T-cell (primary cell): Measurements from ENCODE around the gene ANKDD1A. TPM values are rescaled to one million over a fixed set of nuclear protein-coding genes. Genes with fewer than 3 reads are reported as not detected.

ENCODE experiments used
- ATAC-seq, 4 experiments: fragments of 200-7000 bp in 3 of 4; fragments of 150-1000 bp in 1 of 4; cut with Tn5 transposase; replicated peaks in 1 of 4; 1 replicate in 3 of 4; 2 replicates in 1 of 4; pipeline ENCODE4 v1.10.0; 2021; ENCODE audit warnings: moderate library complexity in 3 of 4, mild to moderate bottlenecking in 2 of 4, moderate number of reproducible peaks in 1 of 4
- CTCF ChIA-PET, 2 donors: fragments of 300-600 bp; sonication (Branson Sonifier 250); formaldehyde crosslinking; loops; one replicate each; lab custom pipeline; 2022; ENCODE audit warnings: antibody characterized with exemption in 2 of 2; lab: Charles Lee
- POLR2A ChIA-PET, 2 donors: fragments of 300-600 bp; sonication (Branson Sonifier 250); formaldehyde crosslinking; loops; one replicate each; lab custom pipeline; 2022; ENCODE audit warnings: antibody characterized with exemption in 2 of 2; lab: Charles Lee
- DNase-seq, 35 experiments: peaks; one replicate each; pipeline versions ENCODE4 v3.0.0 to v3.0.0-alpha.2; 2013 to 2023
- H3K27ac ChIP-seq: one replicate; pipeline ENCODE4 v1.5.1; 2013; ENCODE audit warnings: low read length
- H3K27me3 ChIP-seq, 2 experiments: replicated peaks in 1 of 2; 1 replicate in 1 of 2; 2 replicates in 1 of 2; pipeline versions ENCODE4 v1.6.1 to v1.7.0; 2013; ENCODE audit warnings: low read length in 1 of 2, mixed read lengths in 1 of 2; ENCODE audit not compliant: control insufficient read depth in 2 of 2, insufficient read depth in 2 of 2; ENCODE audit errors: extremely low read depth in 1 of 2
- H3K36me3 ChIP-seq, 2 donors: 1 replicate in 1 of 2; 2 replicates in 1 of 2; pipeline versions ENCODE4 v1.6.1 to v1.7.0; 2013; ENCODE audit warnings: low read length in 1 of 2; ENCODE audit not compliant: control insufficient read depth in 2 of 2, insufficient read depth in 1 of 2; ENCODE audit errors: extremely low read depth in 1 of 2
- H3K4me1 ChIP-seq, 2 experiments: 1 replicate in 1 of 2; 2 replicates in 1 of 2; pipeline versions ENCODE4 v1.6.1 to v1.7.0; 2013; ENCODE audit warnings: low read length in 2 of 2, mixed read lengths in 1 of 2; ENCODE audit not compliant: insufficient read depth in 2 of 2, control insufficient read depth in 1 of 2; ENCODE audit errors: extremely low read depth in 1 of 2
- H3K4me3 ChIP-seq, 2 donors: 1 replicate in 1 of 2; 2 replicates in 1 of 2; pipeline versions ENCODE4 v1.5.1 to v1.7.0; 2013; ENCODE audit warnings: mild to moderate bottlenecking in 2 of 2, low read length in 1 of 2, moderate library complexity in 1 of 2; ENCODE audit not compliant: control insufficient read depth in 1 of 2; ENCODE audit errors: extremely low read depth in 1 of 2
- H3K9me3 ChIP-seq: 2 replicates; pipeline ENCODE4 v1.7.0; 2013
- H3K27ac Mint-ChIP-seq, 2 donors: one replicate each; pipeline ENCODE4 v1.8.0; 2020 to 2021; ENCODE audit warnings: mild to moderate bottlenecking in 2 of 2, mixed read lengths in 2 of 2
- H3K27me3 Mint-ChIP-seq, 2 donors: one replicate each; pipeline ENCODE4 v1.8.0; 2021 to 2022; ENCODE audit warnings: mixed read lengths in 2 of 2
- H3K36me3 Mint-ChIP-seq: one replicate; pipeline ENCODE4 v1.8.0; 2021; ENCODE audit warnings: mixed read lengths
- H3K4me1 Mint-ChIP-seq, 3 donors: one replicate each; pipeline ENCODE4 v1.8.0; 2020 to 2022; ENCODE audit warnings: mixed read lengths in 3 of 3, mild to moderate bottlenecking in 1 of 3
- H3K4me3 Mint-ChIP-seq, 3 donors: one replicate each; pipeline ENCODE4 v1.8.0; 2020 to 2022; ENCODE audit warnings: mild to moderate bottlenecking in 3 of 3, mixed read lengths in 3 of 3, moderate library complexity in 3 of 3
- H3K9me3 Mint-ChIP-seq, 3 donors: one replicate each; pipeline ENCODE4 v1.8.0; 2020 to 2022; ENCODE audit warnings: mixed read lengths in 3 of 3
- WGBS: methylation state at CpG from one replicate; pipeline ENCODE4 v1.1.5; 2013; ENCODE audit warnings: missing lambda C conversion rate; ENCODE audit not compliant: insufficient coverage; 5-methylcytosine and 5-hydroxymethylcytosine counted together
- total RNA-seq, 35 experiments: library from RNA in 6 of 35; stranded (reverse) in 6 of 35; fragments of 120-200 nt in 1 of 35; gene quantifications; one replicate each; pipeline versions ENCODE4 v1.2.1 to v1.2.4 and lab custom pipeline; 2013 to 2026

Gene ANKDD1A
- total RNA-seq, 5 donors from 2014 or later (not counting 1 experiment from before 2014, with no cell fraction given) = 1.7 to 13.4 (median 7.9) TPM

DNA sequence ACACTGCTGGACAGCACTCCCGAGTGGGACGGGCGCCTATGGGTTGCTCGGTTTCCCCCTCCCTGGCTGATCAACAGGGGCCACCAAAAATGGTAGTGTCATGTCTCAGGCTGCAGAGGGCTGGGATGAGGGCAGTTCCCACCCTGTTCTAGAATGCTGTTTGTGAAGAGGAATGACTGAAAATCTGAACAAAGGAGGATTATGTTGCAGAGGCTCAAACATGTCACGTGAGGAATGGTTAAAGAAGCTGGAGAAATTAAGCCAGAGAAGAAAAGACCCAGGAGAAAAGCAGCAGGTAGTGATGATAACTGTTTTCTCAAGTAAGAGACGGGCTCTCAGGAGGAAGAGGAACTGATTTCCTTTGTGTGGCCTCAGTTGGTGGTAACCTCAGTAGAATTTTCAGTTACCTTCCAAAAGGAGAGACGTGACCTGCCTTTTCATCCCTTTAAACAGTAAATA, 67.6 kb downstream of the ANKDD1A start:
- H3K4me3 Mint-ChIP-seq = no peak overlapping the region
- H3K4me1 Mint-ChIP-seq = peaks cover 5 to 7% (median 6%) of the 10 kb centered on the region in 3 donors
- Histone ChIP-seq H3K27me3 (no peaks in the 10 kb centered on the region), H3K9me3 (no peaks in the 10 kb centered on the region), H3K4me1 (no peaks in the 10 kb centered on the region), H3K27ac (no peak overlapping the region), H3K36me3 (peaks cover 4 to 49% of the 10 kb centered on the region in 2 donors), H3K4me3 (no peak overlapping the region)
- H3K27me3 Mint-ChIP-seq = no peaks in the 10 kb centered on the region
- ATAC-seq (no peak), DNase-seq (no peak)
- ChIA-PET POLR2A (interaction anchor here in 1 of 2 donors (0.7 kb wide), 1 partner anchor 10 kb away, joined by 3 read pairs; no protein-coding TSS in a partner anchor), CTCF (no interaction called here)
- H3K9me3 Mint-ChIP-seq = no peaks in the 10 kb centered on the region
- WGBS = 92% methylated on average over 5 of the region's 7 CpGs
- H3K36me3 Mint-ChIP-seq = peaks cover 43% of the 10 kb centered on the region
- no peak overlapping the region for H3K27ac Mint-ChIP-seq

DNA sequence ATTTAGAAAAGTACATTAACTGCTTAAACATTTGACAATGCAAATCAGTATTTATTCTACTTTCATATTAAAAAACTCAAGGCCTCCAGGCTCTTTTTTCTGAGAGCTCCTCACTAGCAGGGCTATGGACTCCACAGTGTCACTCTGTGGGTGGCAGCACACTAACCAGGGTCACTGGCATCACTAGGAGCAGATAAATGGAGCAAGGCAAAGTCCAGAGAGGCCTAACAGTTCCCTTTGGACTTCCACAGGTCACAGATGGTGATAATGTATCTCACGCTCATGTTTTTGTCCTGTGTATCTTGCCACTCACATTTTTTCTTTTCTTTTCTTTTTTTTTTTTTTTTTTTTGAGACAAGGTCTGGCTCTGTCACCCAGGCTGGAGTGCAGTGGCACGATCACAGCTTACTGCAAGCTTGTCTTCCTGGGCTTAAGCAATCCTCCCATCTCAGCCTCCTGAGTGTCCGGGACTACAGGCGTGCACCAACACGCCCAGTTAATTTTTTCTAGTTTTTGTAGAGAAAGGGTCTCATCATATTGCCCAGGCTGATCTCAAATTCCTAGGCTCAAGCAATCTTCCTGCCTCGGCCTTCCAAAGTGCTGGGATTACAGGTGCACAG, 70.2 kb downstream of the ANKDD1A start:
- Histone ChIP-seq H3K27ac (no peak overlapping the region), H3K36me3 (peaks cover 4 to 30% of the 10 kb centered on the region in 2 donors), H3K4me1 (peaks cover 0 to 4% of the 10 kb centered on the region in 2 experiments), H3K27me3 (no peaks in the 10 kb centered on the region), H3K9me3 (no peaks in the 10 kb centered on the region), H3K4me3 (no peak overlapping the region)
- no peak overlapping the region for H3K4me3 Mint-ChIP-seq
- H3K36me3 Mint-ChIP-seq = peaks cover 38% of the 10 kb centered on the region
- no peak for DNase-seq
- no peaks in the 10 kb centered on the region for H3K9me3 Mint-ChIP-seq
- WGBS = 88% methylated on average over 1 of the region's 6 CpGs
- peaks cover 11 to 24% (median 23%) of the 10 kb centered on the region in 3 donors for H3K4me1 Mint-ChIP-seq
- ATAC-seq = no peak
- no peak overlapping the region for H3K27ac Mint-ChIP-seq
- ChIA-PET CTCF (no interaction called here), POLR2A (no interaction called here)
- H3K27me3 Mint-ChIP-seq = no peaks in the 10 kb centered on the region

- Histone ChIP-seq H3K4me1 (peaks cover 0 to 4% of the 10 kb centered on the region in 2 experiments), H3K27ac (no peak overlapping the region), H3K9me3 (no peaks in the 10 kb centered on the region), H3K4me3 (no peak overlapping the region), H3K27me3 (no peaks in the 10 kb centered on the region), H3K36me3 (peaks cover 4 to 30% of the 10 kb centered on the region in 2 donors)
- no peak overlapping the region for H3K4me3 Mint-ChIP-seq
- no peaks in the 10 kb centered on the region for H3K27me3 Mint-ChIP-seq
- 83% methylated on average over 1 of the region's 1 CpG for WGBS
- no peak overlapping the region for H3K27ac Mint-ChIP-seq
- ChIA-PET CTCF (no interaction called here), POLR2A (interaction anchor here in 1 of 2 donors (0.5 kb wide), 1 partner anchor 67 kb away, joined by 4 read pairs; no protein-coding TSS in a partner anchor)
- no peaks in the 10 kb centered on the region for H3K9me3 Mint-ChIP-seq
- ATAC-seq (no peak), DNase-seq (no peak)
- peaks cover 15 to 30% (median 28%) of the 10 kb centered on the region in 3 donors for H3K4me1 Mint-ChIP-seq
- peaks cover 36% of the 10 kb centered on the region for H3K36me3 Mint-ChIP-seq
These were observed 70.8 kb downstream of the ANKDD1A start for GRCh38 chr15:64982472-64982871.

DNA sequence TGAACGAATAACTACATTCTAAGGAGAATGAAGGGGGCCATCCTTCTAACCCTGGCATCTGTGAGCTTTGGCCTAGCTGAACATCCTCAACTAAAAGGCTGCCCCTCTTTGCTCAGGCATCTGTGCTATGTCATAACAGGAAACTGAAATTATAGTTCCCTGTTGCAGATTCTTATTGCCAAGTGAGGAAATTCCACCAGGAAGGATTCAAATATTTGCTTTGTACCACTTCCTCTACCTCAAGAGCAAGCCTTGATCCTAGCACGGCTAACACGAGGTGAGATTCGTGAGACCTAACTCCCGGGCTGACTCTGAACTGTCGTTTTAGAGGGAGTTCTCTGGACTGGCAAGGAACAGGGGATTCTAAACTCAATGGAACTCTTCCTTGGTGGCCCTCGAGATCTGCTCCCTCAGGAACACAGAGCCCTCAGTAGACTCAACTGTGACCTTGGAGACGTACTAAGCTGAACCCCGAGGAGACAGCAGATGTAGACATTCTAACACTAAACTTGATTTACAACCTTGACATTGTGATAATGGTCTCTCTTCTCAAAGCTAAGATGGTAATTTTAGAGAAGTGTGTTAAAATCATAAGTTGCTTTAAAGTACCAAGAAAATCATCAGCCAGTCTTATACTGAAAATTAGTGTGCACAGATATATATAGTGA, 73.8 kb downstream of the ANKDD1A start:
- Histone ChIP-seq H3K4me1 (peaks cover 4 to 18% of the 10 kb centered on the region in 2 experiments), H3K27me3 (no peaks in the 10 kb centered on the region), H3K36me3 (peaks cover 0 to 13% of the 10 kb centered on the region in 2 donors), H3K27ac (no peak overlapping the region), H3K4me3 (no peak overlapping the region), H3K9me3 (no peaks in the 10 kb centered on the region)
- Mint-ChIP-seq H3K9me3 (no peaks in the 10 kb centered on the region), H3K27ac (peak overlapping the region in 1 of 2 donors; percentile 66), H3K4me3 (no peak overlapping the region), H3K4me1 (peaks cover 40 to 54% (median 51%) of the 10 kb centered on the region in 3 donors), H3K27me3 (no peaks in the 10 kb centered on the region), H3K36me3 (peaks cover 17% of the 10 kb centered on the region)
- WGBS = 48% methylated on average over 3 of the region's 9 CpGs
- DNase-seq (no peak), ATAC-seq (no peak)
- ChIA-PET POLR2A (interaction anchor here in 1 of 2 donors (0.6 kb wide), 1 partner anchor 45 kb away, joined by 3 read pairs; no protein-coding TSS in a partner anchor), CTCF (interaction anchor here in 1 of 2 donors (0.6 kb wide), 2 partner anchors 267 to 1052 kb away, joined by 4 read pairs; no protein-coding TSS in a partner anchor)

DNA sequence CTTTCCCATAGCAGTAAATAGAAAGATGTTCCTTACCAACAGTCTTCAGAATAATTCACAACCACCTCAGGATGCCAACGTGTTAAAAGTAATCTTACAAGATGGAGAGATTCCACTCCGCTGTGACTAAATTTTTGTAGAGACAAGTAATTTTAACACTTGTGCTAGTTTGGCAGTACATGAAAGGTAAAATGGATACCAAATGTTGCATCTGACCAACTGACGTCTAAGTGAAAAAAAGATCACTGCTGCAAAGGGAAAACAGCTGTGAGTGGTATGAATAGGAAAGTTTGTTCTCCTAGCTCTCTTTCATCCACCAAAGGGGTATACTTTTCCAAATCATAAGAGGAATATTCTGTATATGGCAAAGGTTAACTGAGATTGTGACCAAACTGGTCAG, 75.4 kb downstream of the ANKDD1A start:
- ATAC-seq (no peak), DNase-seq (no peak)
- Histone ChIP-seq H3K27me3 (no peaks in the 10 kb centered on the region), H3K9me3 (no peaks in the 10 kb centered on the region), H3K27ac (no peak overlapping the region), H3K36me3 (peaks cover 0 to 5% of the 10 kb centered on the region in 2 donors), H3K4me3 (no peak overlapping the region), H3K4me1 (peaks cover 4 to 18% of the 10 kb centered on the region in 2 experiments)
- POLR2A ChIA-PET = no interaction called here
- no CpG with 5 or more reads among the region's 3 CpGs for WGBS
- no peaks in the 10 kb centered on the region for H3K9me3 Mint-ChIP-seq
- CTCF ChIA-PET = no interaction called here
- no peaks in the 10 kb centered on the region for H3K27me3 Mint-ChIP-seq
- H3K4me1 Mint-ChIP-seq = peaks cover 44 to 57% (median 54%) of the 10 kb centered on the region in 3 donors
- peak overlapping the region in 1 of 2 donors; percentile 62 for H3K27ac Mint-ChIP-seq
- H3K36me3 Mint-ChIP-seq = peaks cover 12% of the 10 kb centered on the region
- H3K4me3 Mint-ChIP-seq = peak overlapping the region in 1 of 3 donors; percentile 29

- ChIA-PET POLR2A (interaction anchor here (0.5 to 0.7 kb wide), 3 partner anchors 11 to 250 kb away, joined by 3 read pairs; no protein-coding TSS in a partner anchor), CTCF (interaction anchor here in 1 of 2 donors (0.6 to 1.0 kb wide), 6 partner anchors 17 to 266 kb away, joined by 3 to 4 read pairs (median 3); partner anchors contain the start of gene CLPX)
- peaks cover 4 to 18% of the 10 kb centered on the region in 2 experiments for H3K4me1 ChIP-seq
- H3K36me3 ChIP-seq = no peaks in the 10 kb centered on the region
- H3K9me3 ChIP-seq = no peaks in the 10 kb centered on the region
- DNase-seq = peak; percentile 68 to 95 (median 83)
- peak within 1 kb of the TSS; percentile 92 for H3K27ac Mint-ChIP-seq
- no peaks in the 10 kb centered on the region for H3K27me3 Mint-ChIP-seq
- H3K36me3 Mint-ChIP-seq = peaks cover 5% of the 10 kb centered on the region
- peak within 1 kb of the TSS; percentile 74 for H3K27ac ChIP-seq
- H3K4me1 Mint-ChIP-seq = peaks cover 37 to 51% (median 48%) of the 10 kb centered on the region in 3 donors
- H3K4me3 ChIP-seq = peak within 1 kb of the TSS; percentile 89 to 97
- H3K27me3 ChIP-seq = no peaks in the 10 kb centered on the region
- WGBS = under 1% methylated on average over 71 of the region's 75 CpGs
- no peaks in the 10 kb centered on the region for H3K9me3 Mint-ChIP-seq
- peak; percentile 91 to 96 (median 94) for ATAC-seq
- H3K4me3 Mint-ChIP-seq = peak within 1 kb of the TSS; percentile 91 to 99 (median 94)
These were observed 77.9 kb downstream of the ANKDD1A start, which contains the start of gene SPG21 for GRCh38 chr15:64989416-64990167. Gene SPG21 (minus strand): TSS chr15:64989914. CDS start chr15:64983569, 6,345 bp downstream.
